Activated T-cell treated with anti-CD3 and anti-CD28 coated beads for 1 hour (primary cell): ENCODE measurements around the gene ARHGAP1.
"Not testable (repeated sequence)": the region's sequence is repeated elsewhere in the genome, so short reads cannot be mapped to it uniquely, and the experiment has no call there.

Experiments used
- DNase-seq: peaks from one replicate; pipeline ENCODE4 v3.0.0-alpha.2; 2020; ENCODE audit warnings: low read depth

ARHGAP1 gene

DNA sequence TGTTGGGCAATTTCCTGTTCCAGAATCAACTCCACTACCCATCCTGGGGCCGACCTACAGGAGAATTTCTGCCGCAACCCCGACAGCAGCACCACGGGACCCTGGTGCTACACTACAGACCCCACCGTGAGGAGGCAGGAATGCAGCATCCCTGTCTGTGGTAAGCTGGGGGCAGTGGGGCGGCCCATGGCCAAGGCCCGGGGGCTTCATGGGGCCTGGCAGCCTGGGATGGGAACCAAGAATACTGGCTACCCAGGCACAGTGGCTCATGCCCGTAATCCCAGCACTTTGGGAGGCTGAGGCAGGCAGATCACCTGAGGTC is 22.9 kb upstream of the ARHGAP1 start:
- DNase-seq, result no peak

DNA sequence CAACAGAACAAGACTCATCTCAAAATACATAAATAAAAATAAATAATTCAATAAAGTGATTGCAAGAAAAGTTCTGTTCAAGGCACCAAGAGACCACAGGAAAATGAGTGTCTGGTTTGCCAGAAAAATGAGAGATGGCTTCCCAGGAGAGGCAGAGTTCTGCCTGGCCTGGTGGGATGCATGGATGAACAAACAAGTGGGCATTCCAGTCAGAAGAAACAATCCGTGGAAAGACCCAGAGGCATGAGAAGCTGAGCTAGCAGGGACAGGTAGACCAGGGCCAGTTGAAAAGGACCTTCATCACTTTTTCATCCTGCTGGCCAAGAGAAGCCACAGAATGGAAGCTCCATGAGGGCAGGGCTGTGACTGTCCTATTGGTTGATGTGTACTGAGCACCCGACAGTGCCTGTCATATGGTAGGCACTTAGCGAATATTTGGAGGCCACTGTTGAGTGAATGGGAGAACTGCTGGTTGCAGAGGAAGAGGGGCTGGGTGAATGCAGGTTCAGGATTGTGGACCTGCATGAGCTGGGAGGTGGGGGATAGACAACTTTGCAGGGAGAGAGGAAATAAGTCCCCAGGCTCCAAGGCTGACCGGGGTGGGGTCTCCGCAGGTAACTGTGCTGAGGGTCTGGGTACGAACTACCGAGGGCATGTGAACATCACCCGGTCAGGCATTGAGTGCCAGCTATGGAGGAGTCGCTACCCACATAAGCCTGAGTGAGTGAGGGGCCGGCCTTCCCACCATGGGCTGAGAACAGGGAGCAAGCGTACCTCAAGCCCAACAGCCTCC is 22.3 kb upstream of the ARHGAP1 start:
- no peak for DNase-seq

DNA sequence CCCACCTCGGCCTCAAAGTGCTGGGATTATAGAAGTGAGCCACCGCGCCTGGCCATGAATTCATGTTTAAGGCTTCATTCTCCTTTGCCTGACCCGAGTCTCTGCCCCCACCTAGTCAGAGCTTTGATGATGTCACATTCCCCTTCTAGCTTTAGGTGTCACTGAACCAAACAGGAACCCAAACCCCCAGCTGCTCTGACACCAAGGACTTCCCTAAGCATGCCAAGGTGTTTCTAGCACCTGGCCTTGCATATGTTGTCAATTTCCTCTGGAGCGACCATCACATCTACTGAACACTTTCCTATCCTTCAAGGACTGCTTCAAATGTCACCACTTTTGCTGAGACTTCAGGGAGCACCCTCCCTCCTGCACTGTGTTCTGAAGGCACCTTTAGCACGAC is 20.9 kb upstream of the ARHGAP1 start:
- no peak for DNase-seq

DNA sequence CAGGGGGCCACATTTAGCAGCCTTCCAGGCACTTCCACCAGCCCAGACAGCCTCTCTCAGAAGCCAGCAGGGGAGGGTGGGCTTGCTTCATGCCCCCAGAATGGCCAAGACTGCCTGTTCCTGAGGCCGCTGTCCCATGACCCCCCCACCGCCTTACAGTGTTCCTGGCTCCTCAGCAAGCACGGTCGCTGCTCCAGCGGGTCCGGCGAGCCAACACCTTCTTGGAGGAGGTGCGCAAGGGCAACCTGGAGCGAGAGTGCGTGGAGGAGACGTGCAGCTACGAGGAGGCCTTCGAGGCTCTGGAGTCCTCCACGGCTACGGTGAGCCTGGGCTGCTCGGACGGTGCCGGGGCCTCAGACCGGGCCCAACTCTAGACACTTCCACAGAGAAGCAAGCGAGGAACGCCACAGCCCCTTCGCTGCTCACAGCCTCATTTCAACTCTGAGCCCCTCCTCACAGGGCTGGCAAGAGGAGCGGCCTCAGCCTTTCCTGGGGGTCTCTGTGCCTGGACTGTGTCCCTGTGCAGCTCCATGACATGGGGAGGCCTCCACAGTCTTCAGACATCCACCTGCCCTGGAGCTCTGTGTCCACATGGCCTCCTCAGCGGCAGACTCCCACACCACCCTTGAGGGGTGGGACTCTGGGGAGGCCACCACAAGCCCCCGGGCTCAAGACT is 19.3 kb upstream of the ARHGAP1 start:
- no peak for DNase-seq

DNA sequence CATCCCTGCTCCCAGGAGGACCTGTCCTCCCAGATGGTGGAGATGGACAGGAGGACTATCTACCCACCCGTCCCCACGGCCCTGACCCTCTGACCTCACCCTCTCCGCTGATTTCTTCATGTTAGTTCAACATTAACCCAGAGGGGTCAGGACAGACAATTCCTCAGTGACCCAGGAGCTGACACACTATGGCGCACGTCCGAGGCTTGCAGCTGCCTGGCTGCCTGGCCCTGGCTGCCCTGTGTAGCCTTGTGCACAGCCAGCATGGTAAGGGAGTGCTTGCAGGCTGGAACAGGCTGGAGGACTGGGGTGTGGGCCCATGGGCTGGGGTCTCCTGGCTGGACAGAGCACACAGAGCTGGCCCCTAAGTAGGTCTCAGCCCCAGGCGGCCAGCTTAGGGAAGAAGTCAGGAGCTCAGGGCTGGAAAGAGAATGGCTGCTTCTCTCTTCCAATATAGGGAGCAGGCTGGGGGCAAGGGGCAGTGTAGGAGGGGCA is 18.7 kb upstream of the ARHGAP1 start, which contains the start of gene F2:
F2 (plus strand) TSS at position 166 of the 495 bp plus-strand sequence; CDS start at position 189, 23 bp downstream.
- no peak for DNase-seq

DNA sequence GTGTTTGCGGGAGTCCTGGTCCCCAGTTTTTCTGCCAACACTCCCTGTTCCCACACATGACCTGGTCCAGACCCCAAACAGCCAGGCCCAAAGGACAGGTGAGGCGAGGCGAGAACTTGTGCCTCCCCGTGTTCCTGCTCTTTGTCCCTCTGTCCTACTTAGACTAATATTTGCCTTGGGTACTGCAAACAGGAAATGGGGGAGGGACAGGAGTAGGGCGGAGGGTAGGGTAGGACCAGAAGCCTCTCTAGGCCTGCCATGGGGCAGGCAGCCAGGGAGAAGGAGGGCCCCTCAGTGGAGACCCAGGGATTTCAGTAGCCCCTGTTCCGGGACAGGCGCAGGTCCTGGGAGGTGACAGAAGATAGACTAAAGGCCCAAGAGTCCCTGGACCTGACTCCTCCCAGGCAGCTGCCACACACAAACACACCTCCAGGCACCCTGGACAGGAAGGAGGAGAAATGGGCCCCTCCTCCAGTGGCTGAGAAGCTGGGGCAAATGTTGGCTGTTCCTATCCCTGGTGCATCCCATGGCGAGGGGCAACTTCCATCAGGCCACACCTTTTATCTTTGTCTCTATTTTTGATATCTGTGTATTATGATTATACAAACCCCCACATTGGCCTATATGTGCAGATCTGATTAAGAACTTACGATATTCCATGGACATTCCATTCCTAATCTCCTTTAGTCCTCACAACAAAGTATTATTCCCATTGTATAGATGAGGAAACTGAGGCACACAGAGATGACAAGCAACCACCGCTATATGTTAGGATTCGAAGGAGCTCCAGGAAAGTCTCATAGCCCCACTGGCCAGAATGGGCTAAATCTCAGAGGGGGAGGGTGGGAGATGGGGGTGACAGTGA is 18.0 kb upstream of the ARHGAP1 start:
- no peak for DNase-seq

DNA sequence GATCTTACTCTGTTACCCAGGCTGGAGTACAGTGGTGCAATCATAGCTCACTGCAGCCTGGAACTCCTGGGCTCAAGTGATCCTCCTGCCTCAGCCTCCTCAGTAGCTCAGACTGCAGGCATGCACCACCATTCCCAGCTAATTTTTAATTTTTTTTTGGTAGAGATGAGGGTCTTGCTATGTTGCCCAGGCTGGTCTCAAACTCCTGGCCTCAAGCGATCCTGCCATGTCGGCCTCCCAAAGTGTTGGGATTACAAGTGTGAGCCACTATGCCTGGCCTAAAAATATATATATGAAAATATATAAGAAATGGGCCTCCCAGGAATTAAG is 17.4 kb upstream of the ARHGAP1 start:
- not testable (repeated sequence) for DNase-seq

DNA sequence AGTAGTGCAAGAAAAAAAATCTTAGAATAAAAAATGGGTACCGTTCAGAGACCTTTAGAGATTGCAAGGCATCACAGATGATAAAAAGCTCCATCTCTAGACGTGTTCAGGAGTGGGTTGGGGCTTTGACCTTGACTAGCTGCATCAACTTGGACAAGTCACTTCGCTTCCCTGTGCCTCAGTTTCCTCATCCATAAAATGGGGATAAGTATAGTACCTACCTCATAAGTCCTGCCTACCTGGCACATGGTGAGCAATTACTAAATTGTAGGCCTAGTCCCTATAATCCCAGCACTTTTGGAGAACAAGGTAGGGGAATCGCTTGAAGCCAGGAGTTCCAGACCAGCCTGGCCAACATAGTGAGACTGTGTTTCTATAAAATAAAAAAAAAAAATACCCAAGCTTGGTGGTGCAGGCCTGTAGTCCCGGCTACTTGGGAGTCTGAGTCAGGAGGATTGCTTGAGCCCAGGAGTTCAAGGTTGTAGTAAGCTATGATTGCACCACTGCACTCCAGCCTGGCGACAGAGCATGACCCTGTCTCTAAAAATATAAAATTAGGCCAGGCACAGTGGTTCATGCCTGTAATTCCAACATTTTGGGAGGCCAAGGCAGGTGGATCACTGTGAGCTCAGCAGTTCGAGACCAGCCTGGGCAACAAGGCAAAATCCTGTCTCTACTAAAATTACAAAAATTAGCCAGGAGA is 12.6 kb upstream of the ARHGAP1 start:
- DNase-seq, result no peak

DNA sequence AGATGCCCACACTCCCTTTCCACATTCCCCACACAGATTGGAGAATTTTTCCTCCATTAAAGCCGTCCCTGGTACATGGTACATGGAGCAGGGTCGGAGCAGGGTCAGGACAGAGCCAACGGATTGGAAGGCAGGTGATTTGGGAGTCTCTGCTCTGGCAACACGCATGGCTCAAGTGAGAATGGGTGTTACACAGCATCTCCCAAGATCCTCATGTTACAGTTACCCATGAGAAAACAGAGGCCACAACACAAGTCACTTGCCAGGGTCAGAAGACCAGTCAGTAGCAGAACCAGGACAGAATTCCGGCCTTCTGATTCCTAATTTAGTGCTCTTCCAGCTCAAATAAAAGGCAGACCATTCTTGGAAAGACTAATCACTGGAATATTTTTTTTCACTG is 10.9 kb upstream of the ARHGAP1 start:
- DNase-seq, result no peak

DNA sequence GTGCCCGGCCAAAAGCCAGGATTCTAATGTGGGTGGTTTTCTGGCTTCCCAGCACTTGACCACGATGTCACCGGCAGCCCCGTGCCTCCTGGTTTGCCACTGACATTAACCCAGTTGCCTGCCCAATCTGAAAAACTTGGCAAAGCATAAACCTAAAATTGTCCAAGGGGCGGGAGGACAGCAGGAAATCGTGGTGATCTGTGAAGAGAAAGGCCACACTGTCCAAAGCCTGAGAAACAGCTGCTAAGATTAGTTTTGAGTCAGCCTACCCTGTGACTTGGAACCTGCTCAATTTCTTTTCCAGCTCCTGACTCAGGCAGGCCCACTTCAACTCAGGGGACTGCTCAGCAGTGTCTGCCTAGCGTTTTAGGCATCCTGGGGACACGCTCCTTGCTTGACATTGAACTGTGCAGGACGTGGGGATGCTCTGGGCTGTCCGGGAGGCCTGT is 10.4 kb upstream of the ARHGAP1 start:
- DNase-seq, result no peak

DNA sequence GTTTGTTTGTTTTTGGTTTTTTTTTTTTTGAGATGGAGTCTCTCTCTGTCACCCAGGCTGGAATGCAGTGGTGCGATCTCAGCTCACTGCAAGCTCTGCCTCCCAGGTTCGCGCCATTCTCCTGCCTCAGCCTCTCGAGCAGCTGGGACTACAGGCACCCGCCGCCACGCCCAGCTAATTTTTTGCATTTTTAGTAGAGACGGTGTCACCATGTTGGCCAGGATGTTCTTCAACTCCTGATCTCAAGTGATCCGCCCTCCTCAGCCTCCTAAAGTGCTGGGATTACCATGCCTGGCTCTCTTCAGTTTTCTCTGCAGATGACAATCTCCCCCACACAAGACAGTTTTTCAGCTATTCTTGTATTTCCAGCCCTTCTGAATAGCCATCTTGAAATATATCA is 8.9 kb upstream of the ARHGAP1 start:
- DNase-seq, result not testable (repeated sequence)

DNA sequence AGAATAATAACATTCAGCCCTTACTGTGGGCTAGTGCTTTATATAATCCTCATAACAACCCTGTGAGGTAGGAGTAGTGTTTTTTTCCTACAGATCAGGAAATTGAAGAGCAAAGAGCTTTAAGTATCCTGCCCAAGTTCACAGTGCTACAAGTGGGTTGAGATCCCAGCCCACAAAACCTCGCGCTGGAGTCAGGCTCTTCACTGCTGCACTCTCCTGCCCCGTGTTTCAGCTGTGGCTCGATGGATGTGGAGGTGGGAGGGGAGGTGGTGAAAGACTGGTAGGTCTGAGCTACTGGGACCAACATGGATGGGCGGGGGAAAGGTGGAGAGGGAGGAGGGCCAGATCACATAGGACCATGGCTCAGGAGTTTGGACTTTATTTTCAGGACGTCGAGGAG is 6.5 kb upstream of the ARHGAP1 start:
- DNase-seq, result no peak

DNA sequence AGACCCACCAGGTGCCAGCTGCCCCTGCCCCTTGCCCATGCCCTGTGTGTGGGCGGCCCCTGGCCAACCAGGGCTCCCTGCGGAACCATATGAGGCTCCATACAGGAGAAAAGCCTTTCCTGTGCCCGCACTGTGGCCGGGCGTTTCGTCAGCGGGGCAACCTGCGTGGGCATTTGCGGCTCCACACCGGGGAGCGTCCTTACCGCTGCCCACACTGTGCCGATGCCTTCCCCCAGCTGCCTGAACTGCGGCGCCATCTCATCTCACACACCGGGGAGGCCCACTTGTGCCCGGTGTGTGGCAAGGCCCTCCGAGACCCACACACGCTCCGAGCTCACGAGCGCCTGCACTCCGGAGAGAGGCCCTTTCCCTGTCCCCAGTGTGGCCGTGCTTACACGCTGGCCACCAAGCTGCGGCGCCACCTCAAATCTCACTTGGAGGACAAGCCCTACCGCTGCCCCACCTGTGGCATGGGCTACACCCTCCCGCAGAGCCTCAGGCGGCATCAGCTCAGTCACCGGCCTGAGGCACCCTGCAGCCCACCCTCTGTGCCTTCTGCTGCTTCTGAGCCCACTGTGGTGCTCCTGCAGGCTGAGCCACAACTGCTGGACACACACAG is 4.8 kb upstream of the ARHGAP1 start:
- no peak for DNase-seq

DNA sequence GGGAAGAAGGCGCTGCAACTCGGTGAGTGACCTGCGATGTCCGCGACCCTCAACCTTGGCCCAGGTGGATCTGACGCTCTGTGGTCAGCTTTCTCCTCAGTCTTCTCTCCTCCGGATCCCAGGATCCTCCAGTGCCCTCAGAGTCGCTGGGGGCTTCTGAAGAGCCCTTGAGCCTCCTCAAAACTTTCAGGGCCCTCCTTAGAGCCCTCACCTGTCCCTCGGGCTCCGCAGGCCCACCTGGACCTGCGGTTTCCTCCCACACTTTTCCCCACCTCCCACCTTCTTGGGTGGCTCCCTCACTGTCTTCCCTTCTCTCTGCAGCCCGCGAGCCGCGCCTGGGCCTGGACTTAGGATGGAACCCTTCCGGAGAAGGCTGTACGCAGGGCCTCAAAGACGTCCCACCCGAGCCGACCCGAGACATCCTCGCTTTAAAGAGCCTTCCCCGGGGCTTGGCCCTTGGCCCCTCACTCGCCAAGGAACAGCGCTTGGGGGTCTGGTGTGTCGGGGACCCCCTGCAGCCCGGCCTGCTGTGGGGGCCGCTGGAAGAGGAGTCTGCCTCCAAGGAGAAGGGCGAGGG is 747 bp upstream of the ARHGAP1 start:
- no peak for DNase-seq

DNA sequence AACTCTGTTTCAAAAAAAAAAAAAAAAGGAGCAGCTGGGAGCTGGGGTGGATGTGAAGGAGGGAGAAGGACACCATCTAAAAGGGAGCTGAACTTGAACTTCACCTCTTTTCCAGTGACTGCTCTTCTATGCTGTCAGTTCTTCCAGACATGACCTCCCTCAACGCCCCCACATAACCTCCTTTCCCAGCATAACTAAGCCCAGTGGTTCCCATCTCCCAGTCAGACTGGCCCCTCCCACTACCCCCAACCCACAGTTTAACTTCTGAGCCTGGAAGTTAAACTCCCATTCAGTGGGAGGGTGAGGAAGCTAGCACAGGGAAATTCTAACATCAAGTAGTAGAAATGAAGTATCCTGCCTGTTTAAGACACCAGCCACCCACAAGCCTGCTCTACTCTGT is 1.8 kb downstream of the ARHGAP1 start:
- no peak for DNase-seq

DNA sequence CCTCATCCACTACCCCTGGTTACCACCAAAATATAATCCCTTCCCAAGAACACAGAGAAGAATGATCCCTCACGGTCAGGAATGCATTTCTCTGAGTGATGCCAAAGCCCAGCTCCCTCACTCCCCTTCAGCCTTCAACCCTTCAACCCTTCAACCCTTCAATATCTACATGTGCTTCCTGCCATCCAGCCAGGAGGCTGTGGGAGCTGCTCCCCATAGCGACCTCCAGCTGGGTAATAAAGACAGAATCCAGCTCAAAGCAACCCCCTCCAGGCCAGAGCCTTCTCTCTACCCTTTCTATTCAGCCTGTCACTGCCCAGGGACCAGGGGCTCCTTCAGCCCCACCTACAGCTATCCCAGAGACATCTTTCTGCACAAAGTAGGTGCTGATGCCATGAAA is 2.7 kb downstream of the ARHGAP1 start:
- no peak for DNase-seq

DNA sequence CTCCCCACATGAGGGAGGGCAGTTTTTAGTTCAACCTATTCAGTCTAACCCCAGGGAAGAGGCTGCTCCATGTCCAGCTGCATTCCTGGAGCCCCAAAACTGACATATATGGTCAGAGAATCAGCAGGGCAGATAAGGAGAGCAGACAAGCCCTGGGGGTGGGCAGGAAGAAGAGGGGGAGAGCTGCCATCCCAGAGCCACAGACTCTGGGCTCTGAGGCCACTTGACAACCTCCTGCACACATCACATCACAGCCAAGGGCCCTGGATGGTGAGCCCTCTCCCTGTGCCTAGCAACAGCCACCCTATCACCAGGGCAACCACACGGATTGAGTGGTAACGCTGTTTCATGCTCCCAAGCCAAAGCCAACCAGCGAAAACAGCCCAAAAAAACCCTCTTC is 3.1 kb downstream of the ARHGAP1 start:
- DNase-seq, result no peak

DNA sequence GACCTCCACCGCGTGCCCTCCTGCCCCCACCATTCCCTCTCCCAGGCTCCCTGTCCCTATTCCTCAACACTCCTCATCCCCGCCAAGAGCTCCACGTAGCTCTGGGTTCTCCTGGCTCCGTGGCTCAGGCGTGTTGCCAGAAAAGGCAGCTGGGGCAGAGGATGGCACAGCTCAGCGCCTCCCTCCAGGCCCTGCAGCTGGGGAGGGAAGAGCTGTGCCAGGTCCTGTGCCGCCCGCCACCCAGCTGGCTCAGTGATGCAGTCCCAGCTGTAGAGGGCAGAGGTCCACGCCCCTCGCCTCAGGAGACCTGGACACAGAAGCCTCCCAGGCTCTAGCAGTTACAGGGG is 4.2 kb downstream of the ARHGAP1 start:
- DNase-seq, result no peak

DNA sequence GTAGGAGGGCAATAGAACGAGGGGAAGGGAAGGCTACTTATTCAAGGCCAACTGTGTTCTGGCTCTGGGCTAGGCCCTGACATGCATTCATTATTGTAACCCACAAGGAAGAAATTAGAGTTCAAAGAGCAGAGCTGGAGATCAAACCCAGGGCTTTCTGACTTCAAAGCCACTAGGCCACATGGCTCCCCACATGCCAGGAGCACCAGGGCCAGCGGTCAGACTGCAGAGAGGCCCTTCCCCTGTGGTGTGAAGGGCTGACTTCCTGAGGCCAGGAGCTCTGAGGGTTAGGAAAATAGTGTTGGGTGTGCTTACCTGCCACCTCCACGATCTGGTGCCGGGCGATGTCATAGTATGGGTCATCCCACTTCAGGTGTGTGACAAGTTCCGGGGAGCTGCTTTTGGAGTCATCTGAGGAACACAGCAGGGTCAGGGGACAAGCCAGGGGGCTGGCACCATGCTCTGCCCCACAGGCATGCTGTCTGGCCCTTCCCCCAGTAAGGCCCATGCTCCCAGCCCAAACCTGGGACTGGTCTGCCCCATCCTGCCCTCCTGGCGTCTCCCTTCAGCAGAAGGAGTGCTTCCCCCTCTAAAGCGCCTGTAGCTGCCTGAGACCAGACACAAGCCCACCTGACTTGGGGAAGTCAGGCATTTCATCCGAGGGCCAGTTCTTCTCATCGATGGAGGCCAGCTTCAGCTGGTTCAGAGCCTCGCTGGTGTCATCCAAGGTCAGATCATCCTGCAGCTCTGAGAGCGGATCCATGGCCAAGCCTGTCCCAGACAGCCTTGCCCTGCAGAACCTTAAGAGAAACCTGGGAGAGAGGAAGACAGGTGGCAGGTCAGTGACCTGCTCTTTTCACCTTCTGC is 4.8 kb downstream of the ARHGAP1 start:
- no peak for DNase-seq

DNA sequence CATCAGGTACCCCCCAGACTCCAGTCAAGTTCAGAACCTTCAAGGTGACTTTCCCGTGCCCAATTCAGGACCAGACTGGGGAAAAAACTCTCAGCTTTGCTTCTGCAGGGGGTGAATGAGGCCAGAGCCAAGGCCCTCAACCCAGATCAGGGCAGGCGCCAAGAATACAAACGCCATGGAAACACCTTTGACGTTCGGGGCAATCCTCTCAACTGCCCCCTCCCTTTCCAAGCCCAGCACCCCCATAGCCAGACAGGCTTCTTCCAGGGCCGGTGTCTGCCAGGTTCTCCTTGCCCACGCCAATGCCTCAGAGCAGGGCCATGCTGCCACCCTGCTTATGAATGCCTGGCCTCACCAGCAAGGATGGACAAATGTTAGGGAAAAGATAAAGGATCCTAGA is 5.8 kb downstream of the ARHGAP1 start:
- no peak for DNase-seq
